GM23248 (cell line): ENCODE results near the gene ORM2. TPM values are rescaled to one million over a fixed set of nuclear protein-coding genes. Genes with fewer than 3 reads are reported as not detected.

Experiments
- DNase-seq: peaks from one replicate; pipeline ENCODE4 v3.0.0-alpha.2; 2015
- H2AFZ ChIP-seq: fragments of 200-600 bp; sonication (generic); 2 replicates; pipeline ENCODE4 v1.6.1; 2016; ENCODE audit warnings: antibody characterized with exemption
- H3F3A ChIP-seq: fragments of 200-600 bp; sonication (generic); 2 replicates; pipeline ENCODE4 v1.6.1; 2016; ENCODE audit warnings: mild to moderate bottlenecking, antibody characterized with exemption, mixed run types; ENCODE audit not compliant: insufficient read depth
- H3K27ac ChIP-seq: fragments of 200-600 bp; sonication (generic); 2 replicates; pipeline ENCODE4 v1.5.1; 2016; ENCODE audit warnings: mild to moderate bottlenecking
- H3K27me3 ChIP-seq: fragments of 200-600 bp; sonication (generic); replicated peaks from 2 replicates; pipeline ENCODE4 v1.6.1; 2016; ENCODE audit warnings: mild to moderate bottlenecking; ENCODE audit not compliant: insufficient read depth
- H3K36me3 ChIP-seq: fragments of 200-600 bp; sonication (generic); 2 replicates; pipeline ENCODE4 v1.6.1; 2016; ENCODE audit warnings: low read depth, mild to moderate bottlenecking
- H3K4me1 ChIP-seq: fragments of 200-600 bp; sonication (generic); 2 replicates; pipeline ENCODE4 v1.6.1; 2016; ENCODE audit warnings: mild to moderate bottlenecking; ENCODE audit not compliant: insufficient read depth
- H3K4me2 ChIP-seq: fragments of 200-600 bp; sonication (generic); one replicate; pipeline ENCODE4 v1.6.1; 2016; ENCODE audit warnings: mild to moderate bottlenecking; ENCODE audit not compliant: unreplicated experiment
- H3K4me3 ChIP-seq: fragments of 200-600 bp; sonication (generic); 2 replicates; pipeline ENCODE4 v1.5.1; 2016; ENCODE audit warnings: mild to moderate bottlenecking
- H3K79me2 ChIP-seq: fragments of 200-600 bp; sonication (generic); 2 replicates; pipeline ENCODE4 v1.6.1; 2016; ENCODE audit warnings: mild to moderate bottlenecking; ENCODE audit not compliant: insufficient read depth
- H3K9ac ChIP-seq: fragments of 200-600 bp; sonication (generic); 2 replicates; pipeline ENCODE4 v1.6.1; 2016; ENCODE audit warnings: mild to moderate bottlenecking
- H3K9me2 ChIP-seq: fragments of 200-600 bp; sonication (generic); 2 replicates; pipeline ENCODE4 v1.6.1; 2016; ENCODE audit warnings: mixed run types, mild to moderate bottlenecking, moderate library complexity; ENCODE audit not compliant: insufficient read depth
- H3K9me3 ChIP-seq: fragments of 200-600 bp; sonication (generic); one replicate; pipeline ENCODE4 v1.6.1; 2017; ENCODE audit warnings: low read depth
- H4K20me1 ChIP-seq: fragments of 200-600 bp; sonication (generic); 2 replicates; pipeline ENCODE4 v1.6.0; 2016; ENCODE audit not compliant: insufficient read depth
- EZH2 ChIP-seq: fragments of 200-600 bp; sonication (generic); IDR thresholded peaks from 2 replicates; pipeline ENCODE4 v1.6.1; 2018; ENCODE audit warnings: antibody characterized with exemption, mild to moderate bottlenecking; ENCODE audit not compliant: insufficient read depth, poor library complexity, severe bottlenecking
- EZH2phosphoT487 ChIP-seq: fragments of 200-600 bp; sonication (generic); IDR thresholded peaks from 2 replicates; pipeline ENCODE4 v1.6.1; 2018; ENCODE audit warnings: antibody characterized with exemption, moderate library complexity, mild to moderate bottlenecking, low read depth; ENCODE audit not compliant: insufficient read depth
- WGBS, 2 experiments: methylation state at CpG; one replicate each; pipeline ENCODE4 v1.1.6; 2015 to 2017; ENCODE audit warnings: low lambda C conversion rate in 2 of 2, low coverage in 1 of 2; ENCODE audit errors: missing lambda C conversion rate in 2 of 2; 5-methylcytosine and 5-hydroxymethylcytosine counted together
- in situ Hi-C: fragments of 300-500 bp; cut with MboI; formaldehyde crosslinking; loops from 2 replicates; pipeline ENCODE4 v1.15.0; 2020
- polyA plus RNA-seq: library from polyadenylated mRNA; unstranded; fragments of >200 nt; fragmentation: Nextera tagmentation; extraction: Ambion mirVana; gene quantifications from 2 replicates; pipeline ENCODE4 v1.2.1, GENCODE V29; 2016
- total RNA-seq: library from RNA; depleted of rRNA; stranded (reverse); fragments of >200 nt; shearing (Covaris generic); gene quantifications from 2 replicates; pipeline ENCODE4 v1.2.3, GENCODE V29; 2014

The ORM2 gene
- total and polyA plus RNA-seq, 2 experiments from 2014 or later, result not detected

DNA sequence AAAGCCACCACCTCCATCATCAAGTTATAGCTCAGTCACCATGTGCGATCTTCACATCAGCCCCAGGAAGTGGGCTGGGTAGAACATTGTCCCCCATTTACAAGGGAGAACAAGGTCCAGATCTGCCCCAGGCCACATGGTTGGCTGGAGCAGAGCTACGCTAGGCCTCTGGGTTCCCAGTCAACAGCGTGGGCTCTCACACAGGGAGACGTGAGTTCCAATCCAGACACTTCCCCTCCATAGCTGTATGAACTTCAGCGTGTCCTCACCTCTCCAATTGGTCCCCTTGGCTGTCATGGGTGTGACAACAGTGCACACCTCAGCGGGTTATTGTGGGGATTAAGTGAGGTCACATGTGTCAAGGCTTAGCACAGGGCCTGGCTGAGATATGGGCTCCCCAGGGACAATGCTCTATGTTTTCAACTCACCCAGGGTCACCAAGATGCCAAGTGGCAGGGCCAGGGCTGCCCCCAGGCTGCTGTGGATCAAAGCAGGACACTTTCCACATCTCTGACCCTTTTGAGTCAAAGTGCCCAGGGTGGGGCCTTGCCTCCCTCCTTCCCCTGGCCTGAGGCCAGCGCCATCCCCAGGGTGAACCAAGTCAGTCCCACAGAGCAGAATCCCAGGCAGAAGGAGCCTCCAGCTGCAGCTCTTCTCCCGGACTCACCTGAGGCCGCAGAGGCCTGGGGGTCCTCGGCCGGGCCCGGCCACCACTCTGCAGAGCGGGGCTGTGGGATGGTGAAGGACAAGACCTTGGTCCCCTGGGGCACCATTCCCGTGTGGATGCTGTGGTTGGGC, 38.3 kb downstream of the ORM2 start:
- no peaks in the 10 kb centered on the region for H3K27me3 ChIP-seq
- 86 to 88% methylated on average over 12 to 14 of the region's 14 CpGs for WGBS, 2 experiments
- H3K9me3 ChIP-seq, result no peaks in the 10 kb centered on the region
- H3K4me3 ChIP-seq, result no peak overlapping the region
- no peak overlapping the region for H3K4me2 ChIP-seq
- no peaks in the 10 kb centered on the region for H3K79me2 ChIP-seq
- H3K9ac ChIP-seq, result no peak overlapping the region
- H3F3A ChIP-seq, result peaks cover 38% of the 10 kb centered on the region
- H2AFZ ChIP-seq, result no peak overlapping the region
- no peaks in the 10 kb centered on the region for H4K20me1 ChIP-seq
- no peaks in the 10 kb centered on the region for H3K9me2 ChIP-seq
- peaks cover 38% of the 10 kb centered on the region for H3K4me1 ChIP-seq
- no peaks in the 10 kb centered on the region for H3K36me3 ChIP-seq
- no peak overlapping the region for H3K27ac ChIP-seq
- in situ Hi-C loops, result no loop called here
- DNase-seq, result no peak
- no peak for TF ChIP-seq EZH2phosphoT487
- no peak for TF ChIP-seq EZH2

DNA sequence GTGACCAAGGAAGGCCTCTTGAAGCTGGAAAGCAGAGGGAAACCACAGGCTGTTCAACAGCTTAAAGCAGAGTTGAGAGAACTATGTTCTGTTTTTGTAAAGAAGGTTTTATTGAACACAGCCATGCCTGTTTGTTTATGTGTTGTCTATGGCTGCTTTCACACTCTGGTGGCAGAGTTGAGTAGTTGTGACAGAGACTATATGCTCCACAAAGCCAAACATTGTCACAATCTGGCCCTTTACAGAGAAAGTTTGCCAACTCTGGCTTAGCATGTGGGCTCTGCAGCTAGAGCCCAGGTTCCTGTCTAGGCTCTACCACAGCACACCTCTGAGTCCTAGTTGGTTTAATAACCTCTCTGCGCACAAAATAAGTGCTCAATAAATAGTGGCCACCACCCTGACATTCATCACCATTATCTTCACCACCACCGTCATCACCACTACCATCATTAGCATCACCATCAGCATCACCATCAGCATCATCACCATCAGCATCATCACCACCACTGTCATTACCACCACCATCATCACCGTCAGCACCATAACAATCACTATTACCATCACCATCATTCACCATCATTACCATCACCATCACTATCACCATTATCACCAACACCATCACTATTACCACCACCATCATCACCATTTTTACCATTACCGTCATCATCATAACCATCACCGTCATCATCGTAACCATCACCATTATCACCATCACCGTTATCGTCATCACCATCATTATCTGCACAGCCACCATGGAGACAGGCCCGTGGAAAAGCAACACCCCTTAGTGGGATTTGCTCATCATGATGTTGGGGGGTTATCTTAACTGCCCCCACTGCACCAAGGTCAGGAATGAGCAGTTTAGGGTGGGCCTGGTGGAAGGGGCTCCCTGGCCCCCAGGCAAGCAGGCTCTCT, 39.8 kb downstream of the ORM2 start:
- H2AFZ ChIP-seq, result no peak overlapping the region
- no peaks in the 10 kb centered on the region for H3K36me3 ChIP-seq
- H3K27ac ChIP-seq, result no peak overlapping the region
- no peak overlapping the region for H3K4me3 ChIP-seq
- H3K9ac ChIP-seq, result no peak overlapping the region
- H3K4me2 ChIP-seq, result no peak overlapping the region
- in situ Hi-C loops, result no loop called here
- no peak for TF ChIP-seq EZH2
- TF ChIP-seq EZH2phosphoT487, result no peak
- no peaks in the 10 kb centered on the region for H3K9me2 ChIP-seq
- WGBS, 2 experiments, result 94 to 96% methylated on average over 9 of the region's 9 CpGs
- H3K27me3 ChIP-seq, result no peaks in the 10 kb centered on the region
- DNase-seq, result no peak
- peaks cover 24% of the 10 kb centered on the region for H3K4me1 ChIP-seq
- H4K20me1 ChIP-seq, result no peaks in the 10 kb centered on the region
- no peaks in the 10 kb centered on the region for H3K79me2 ChIP-seq
- H3K9me3 ChIP-seq, result no peaks in the 10 kb centered on the region
- peaks cover 26% of the 10 kb centered on the region for H3F3A ChIP-seq

DNA sequence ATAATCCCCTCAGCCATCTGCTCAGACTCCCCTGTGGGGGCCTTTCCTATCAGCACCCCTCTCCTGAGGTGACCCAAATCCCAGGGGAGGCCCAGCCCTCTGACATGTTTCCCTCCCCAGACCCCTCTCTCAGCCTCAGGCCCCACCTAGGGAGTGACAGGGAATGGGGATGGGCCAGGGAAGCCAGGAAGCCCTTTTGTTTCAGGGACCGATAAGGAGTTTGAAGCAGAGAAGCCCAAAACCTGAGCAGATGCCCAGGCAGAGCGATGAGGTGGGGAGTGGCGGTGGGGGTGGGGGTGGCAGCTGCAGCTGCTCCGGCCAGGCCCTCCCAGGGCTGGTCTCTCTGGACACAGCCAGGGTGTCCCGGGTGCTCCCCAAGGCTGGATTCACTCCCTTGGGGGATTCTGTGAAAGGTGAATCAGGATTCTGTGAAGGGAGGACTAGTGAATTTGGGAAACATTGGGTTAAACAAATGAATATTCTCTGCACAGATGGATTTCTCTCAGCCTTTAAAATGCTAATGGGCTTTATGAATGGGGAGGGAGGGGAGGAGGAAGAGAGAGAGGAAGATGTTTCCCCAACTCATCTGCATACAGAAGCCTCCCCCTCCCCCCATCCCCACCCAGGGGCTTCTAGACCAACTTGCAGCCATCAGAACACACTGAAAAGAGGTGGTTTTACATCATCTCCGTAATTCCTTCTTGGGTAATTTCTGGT, 40.7 kb downstream of the ORM2 start:
- H2AFZ ChIP-seq, result no peak overlapping the region
- no peaks in the 10 kb centered on the region for H3K9me2 ChIP-seq
- in situ Hi-C loops, result no loop called here
- H3K79me2 ChIP-seq, result no peaks in the 10 kb centered on the region
- no peak overlapping the region for H3K4me3 ChIP-seq
- H3F3A ChIP-seq, result peaks cover 21% of the 10 kb centered on the region
- TF ChIP-seq EZH2 (no peak), EZH2phosphoT487 (no peak)
- no peaks in the 10 kb centered on the region for H3K27me3 ChIP-seq
- H3K4me2 ChIP-seq, result no peak overlapping the region
- WGBS, 2 experiments, result 67 to 78% methylated on average over 4 to 6 of the region's 6 CpGs
- no peaks in the 10 kb centered on the region for H3K9me3 ChIP-seq
- H4K20me1 ChIP-seq, result no peaks in the 10 kb centered on the region
- no peak overlapping the region for H3K27ac ChIP-seq
- peaks cover 16% of the 10 kb centered on the region for H3K4me1 ChIP-seq
- no peak overlapping the region for H3K9ac ChIP-seq
- DNase-seq, result no peak
- no peaks in the 10 kb centered on the region for H3K36me3 ChIP-seq

DNA sequence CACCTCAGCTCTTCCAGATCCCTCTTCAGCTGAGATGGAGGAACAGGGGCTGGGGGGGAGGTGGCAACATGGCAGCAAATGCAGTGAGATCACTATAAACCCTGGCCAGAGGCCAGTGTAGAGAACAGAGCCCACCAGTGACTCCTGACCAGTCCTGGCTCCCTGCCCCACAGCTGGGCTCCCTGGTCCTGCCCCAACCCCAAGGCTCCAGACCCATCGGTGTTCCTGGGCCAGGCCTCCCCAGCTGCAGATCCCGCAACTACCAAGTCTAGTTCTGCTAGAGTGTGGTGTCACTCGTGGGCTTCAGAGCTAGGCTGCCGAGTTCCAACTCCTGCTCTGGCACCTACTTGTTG, 41.3 kb downstream of the ORM2 start:
- no peak overlapping the region for H3K4me2 ChIP-seq
- no peaks in the 10 kb centered on the region for H3K27me3 ChIP-seq
- H3K9me3 ChIP-seq, result no peaks in the 10 kb centered on the region
- no peak for DNase-seq
- H3K9me2 ChIP-seq, result no peaks in the 10 kb centered on the region
- no peaks in the 10 kb centered on the region for H3K79me2 ChIP-seq
- H3K27ac ChIP-seq, result no peak overlapping the region
- peaks cover 12% of the 10 kb centered on the region for H3K4me1 ChIP-seq
- H3K4me3 ChIP-seq, result no peak overlapping the region
- H3F3A ChIP-seq, result peaks cover 17% of the 10 kb centered on the region
- WGBS, 2 experiments, result 52 to 57% methylated on average over 4 of the region's 4 CpGs
- in situ Hi-C loops, result no loop called here
- no peaks in the 10 kb centered on the region for H4K20me1 ChIP-seq
- no peaks in the 10 kb centered on the region for H3K36me3 ChIP-seq
- no peak overlapping the region for H3K9ac ChIP-seq
- H2AFZ ChIP-seq, result no peak overlapping the region
- TF ChIP-seq EZH2phosphoT487 (no peak), EZH2 (no peak)
